ENCODE results near the gene PLD5.

- TF ChIP-seq EZH2 (IDR thresholded peaks at IDR 0.05; ENCODE audit: borderline replicate concordance, low read depth, low read length, severe bottlenecking) = no peak
- no peak for TF ChIP-seq CTCF (IDR thresholded peaks at IDR 0.05; ENCODE audit: extremely low read depth in 1 of 2, insufficient read depth in 1 of 2, low read depth in 1 of 2, low read length in 2 of 2)
- no peak for TF ChIP-seq POLR2A (IDR thresholded peaks at IDR 0.05; ENCODE audit: low read depth, low read length)
- no peak for TF ChIP-seq GATA2 (IDR thresholded peaks at IDR 0.05; ENCODE audit: insufficient read depth, insufficient read length, low read depth, low read length)
- no peak for TF ChIP-seq MYC (IDR thresholded peaks at IDR 0.05; ENCODE audit: low read depth, low read length)
Measured at GRCh38 chr1:242224461-242224860, 300.0 kb downstream of the PLD5 start.

All from endothelial cell of umbilical vein (primary cell).